Uterus (tissue), 2 donors: ENCODE data around the gene PRDM2.

Source experiments
- POLR2A ChIP-seq, 2 donors: fragments of 450-650 bp; IDR thresholded peaks; one replicate each; pipeline ENCODE4 v1.6.1; 2016; ENCODE audit warnings: antibody characterized with exemption in 2 of 2, mild to moderate bottlenecking in 1 of 2, moderate library complexity in 1 of 2
- TF ChIP-seq, protein P1 (sequence below), 4 experiments: fragments of 200-600 bp in 2 of 4; fragments of 450-650 bp in 2 of 4; sonication (generic) in 2 of 4; IDR thresholded peaks; one replicate each; pipeline ENCODE4 v1.5.1; 2016 to 2019; ENCODE audit warnings: antibody characterized with exemption in 4 of 4, mild to moderate bottlenecking in 2 of 4, moderate library complexity in 1 of 4

- TF ChIP-seq, protein P1, sequence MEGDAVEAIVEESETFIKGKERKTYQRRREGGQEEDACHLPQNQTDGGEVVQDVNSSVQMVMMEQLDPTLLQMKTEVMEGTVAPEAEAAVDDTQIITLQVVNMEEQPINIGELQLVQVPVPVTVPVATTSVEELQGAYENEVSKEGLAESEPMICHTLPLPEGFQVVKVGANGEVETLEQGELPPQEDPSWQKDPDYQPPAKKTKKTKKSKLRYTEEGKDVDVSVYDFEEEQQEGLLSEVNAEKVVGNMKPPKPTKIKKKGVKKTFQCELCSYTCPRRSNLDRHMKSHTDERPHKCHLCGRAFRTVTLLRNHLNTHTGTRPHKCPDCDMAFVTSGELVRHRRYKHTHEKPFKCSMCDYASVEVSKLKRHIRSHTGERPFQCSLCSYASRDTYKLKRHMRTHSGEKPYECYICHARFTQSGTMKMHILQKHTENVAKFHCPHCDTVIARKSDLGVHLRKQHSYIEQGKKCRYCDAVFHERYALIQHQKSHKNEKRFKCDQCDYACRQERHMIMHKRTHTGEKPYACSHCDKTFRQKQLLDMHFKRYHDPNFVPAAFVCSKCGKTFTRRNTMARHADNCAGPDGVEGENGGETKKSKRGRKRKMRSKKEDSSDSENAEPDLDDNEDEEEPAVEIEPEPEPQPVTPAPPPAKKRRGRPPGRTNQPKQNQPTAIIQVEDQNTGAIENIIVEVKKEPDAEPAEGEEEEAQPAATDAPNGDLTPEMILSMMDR (IDR thresholded peaks at IDR 0.05): no peak
- no peak for TF ChIP-seq POLR2A (IDR thresholded peaks at IDR 0.05)
Observed at GRCh38 chr1:13683206-13683605, 16.8 kb upstream of the PRDM2 start.
